Measurements from ENCODE around the gene TCHHL1. TPM values are rescaled to one million over a fixed set of nuclear protein-coding genes. Genes with fewer than 3 reads are reported as not detected.

TCHHL1 gene
- total and polyA plus RNA-seq, 10 of the 15 experiments (the other 5 are each of a cell fraction or from before 2014, with no cell fraction given) = not detected

DNA sequence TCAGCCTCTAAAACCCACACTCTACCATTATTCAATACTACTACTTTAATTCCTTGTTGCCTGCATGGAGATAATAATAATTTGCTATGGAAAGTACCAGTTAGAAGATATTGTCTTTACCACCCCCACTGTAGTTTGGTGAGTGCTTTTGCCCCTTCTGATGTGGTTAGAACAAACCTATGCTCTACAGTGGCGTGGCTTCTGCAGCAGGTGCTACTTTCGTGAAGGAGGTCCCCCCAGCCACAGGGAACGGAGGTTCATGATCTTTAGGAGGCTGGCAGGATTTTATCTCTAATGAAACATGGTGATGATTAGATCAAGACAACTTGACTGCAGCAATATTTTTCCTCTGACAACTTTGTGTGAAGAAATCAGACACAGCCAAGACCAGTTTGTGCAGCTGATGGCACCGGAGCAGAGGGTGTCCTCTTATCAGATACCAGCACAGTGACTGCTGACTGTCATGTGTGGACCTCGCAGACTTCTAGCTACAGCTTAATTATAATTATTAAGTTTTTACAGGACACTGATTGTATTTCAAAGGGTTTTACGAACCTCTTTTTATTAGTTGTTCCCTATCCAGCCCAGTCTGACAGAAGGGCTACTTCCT is 37.1 kb upstream of the TCHHL1 start:
- ChIA-PET CTCF (no interaction called here), POLR2A (no interaction called here), RAD21 (ENCODE audit: unreplicated experiment) (no interaction called here), SMC1A (ENCODE audit: uncharacterized antibody, unreplicated experiment) (interaction anchor here (1.3 kb wide), 1 partner anchor 60 kb away, joined by 3 read pairs; no protein-coding TSS in a partner anchor)
- Histone ChIP-seq H2AFZ (ENCODE audit: control insufficient read depth, low read depth, low read length) (no peak overlapping the region), H3K79me2 (ENCODE audit: control insufficient read depth, insufficient read depth, low read length) (no peaks in the 10 kb centered on the region), H3K9me3 (replicated peaks; ENCODE audit: control insufficient read depth, insufficient read depth, low read length) (no peaks in the 10 kb centered on the region), H4K20me1 (ENCODE audit: control insufficient read depth, insufficient read depth) (no peaks in the 10 kb centered on the region), H3K4me3 (no peak overlapping the region), H3K9ac (ENCODE audit: control insufficient read depth, insufficient read depth, low read length) (no peak overlapping the region), H3K27ac (ENCODE audit: control insufficient read depth, insufficient read depth) (no peak overlapping the region), H3K27me3 (replicated peaks in 1 of 2; ENCODE audit: control insufficient read depth in 2 of 2, insufficient read depth in 2 of 2, low read length in 1 of 2) (peaks cover 0 to 7% of the 10 kb centered on the region in 2 experiments; a peak in 2 of 4 replicates), H3K4me2 (ENCODE audit: control insufficient read depth, insufficient read depth) (no peak overlapping the region), H3K36me3 (ENCODE audit: control insufficient read depth in 2 of 2, insufficient read depth in 2 of 2, low read length in 1 of 2) (no peaks in the 10 kb centered on the region), H3K4me1 (ENCODE audit: control insufficient read depth, insufficient read depth, low read length) (no peaks in the 10 kb centered on the region)
- FAIRE-seq (no peak), ATAC-seq (no peak), DNase-seq (ENCODE audit: low read depth, low spot score) (no peak)
- in situ Hi-C loops (cut with MboI) (no loop called here), intact Hi-C loops (cut with micrococcal nuclease; ENCODE audit: unreplicated experiment) (no loop called here)
- BruUV-seq (replicated peaks) = no TSS peak
- WGBS (ENCODE audit: insufficient coverage, insufficient replicate concordance, low lambda C conversion rate, missing lambda C conversion rate) = 36% methylated on average over 6 of the region's 6 CpGs
- TF ChIP-seq USF2 (IDR thresholded peaks at IDR 0.05; ENCODE audit: borderline replicate concordance, low read depth, low read length) = no peak
- no peak for TF ChIP-seq ATF7 (IDR thresholded peaks at IDR 0.05; ENCODE audit: low read depth)
- TF ChIP-seq KDM1A (IDR thresholded peaks at IDR 0.05; ENCODE audit: borderline replicate concordance) = no peak
- TF ChIP-seq, protein P1, sequence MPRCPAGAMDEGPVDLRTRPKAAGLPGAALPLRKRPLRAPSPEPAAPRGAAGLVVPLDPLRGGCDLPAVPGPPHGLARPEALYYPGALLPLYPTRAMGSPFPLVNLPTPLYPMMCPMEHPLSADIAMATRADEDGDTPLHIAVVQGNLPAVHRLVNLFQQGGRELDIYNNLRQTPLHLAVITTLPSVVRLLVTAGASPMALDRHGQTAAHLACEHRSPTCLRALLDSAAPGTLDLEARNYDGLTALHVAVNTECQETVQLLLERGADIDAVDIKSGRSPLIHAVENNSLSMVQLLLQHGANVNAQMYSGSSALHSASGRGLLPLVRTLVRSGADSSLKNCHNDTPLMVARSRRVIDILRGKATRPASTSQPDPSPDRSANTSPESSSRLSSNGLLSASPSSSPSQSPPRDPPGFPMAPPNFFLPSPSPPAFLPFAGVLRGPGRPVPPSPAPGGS (IDR thresholded peaks at IDR 0.05; ENCODE audit: borderline replicate concordance, insufficient read depth, low read depth, low read length, poor library complexity, severe bottlenecking) = no peak
